ENCODE data around the gene PIK3CD. TPM values are rescaled to one million over a fixed set of nuclear protein-coding genes. Genes with fewer than 3 reads are reported as not detected.

Gene PIK3CD
- total and polyA plus RNA-seq, 10 of the 15 experiments (the other 5 are each of a cell fraction or from before 2014, with no cell fraction given), result 7.0 to 101 (median 51.1) TPM

DNA sequence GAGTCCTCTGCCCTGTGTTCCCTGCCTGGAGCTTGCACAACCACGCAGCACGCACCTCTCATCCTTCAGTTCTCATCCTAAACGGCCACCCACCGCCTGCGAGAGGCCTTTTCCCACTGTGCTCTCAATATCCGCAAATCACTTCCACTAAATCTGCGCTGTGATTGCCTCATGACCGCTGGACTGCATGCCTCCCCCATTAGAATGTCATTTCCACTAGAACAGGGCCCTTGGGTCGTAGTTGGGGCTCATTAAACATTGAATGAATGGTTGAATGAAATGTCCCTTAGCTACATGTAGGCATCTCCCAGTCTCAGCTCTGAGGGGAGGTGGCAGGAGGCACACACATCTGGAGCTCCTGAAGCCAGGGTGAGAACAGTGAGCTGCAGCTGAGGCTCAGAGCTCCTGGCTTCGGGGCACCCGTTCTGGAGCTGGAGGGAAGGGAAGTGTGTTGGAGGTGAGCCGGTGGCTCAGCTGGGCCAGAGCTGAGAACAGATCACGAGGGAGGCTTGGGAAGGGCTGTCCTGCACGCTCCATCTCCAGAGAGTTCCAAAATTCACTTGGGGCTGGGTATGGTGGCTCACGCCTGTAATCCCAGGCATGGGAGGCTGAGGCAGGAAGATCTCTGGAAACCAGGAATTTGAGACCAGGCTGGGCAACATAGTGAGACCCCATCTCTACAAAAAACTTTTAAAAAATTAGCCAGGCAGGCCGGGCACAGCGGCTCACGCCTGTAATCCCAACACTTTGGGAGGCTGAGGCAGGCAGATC, 32.4 kb upstream of the PIK3CD start:
- BruUV-seq (replicated peaks), result no TSS peak
- ATAC-seq, result no peak
- no peak for DNase-seq (ENCODE audit: low read depth, low spot score)
- no peaks in the 10 kb centered on the region for H3K36me3 ChIP-seq (ENCODE audit: control insufficient read depth in 2 of 2, insufficient read depth in 2 of 2, low read length in 1 of 2)
- no peaks in the 10 kb centered on the region for H3K79me2 ChIP-seq (ENCODE audit: control insufficient read depth, insufficient read depth, low read length)
- no peak overlapping the region for H3K27ac ChIP-seq (ENCODE audit: control insufficient read depth, insufficient read depth)
- in situ Hi-C loops (cut with MboI) (no loop called here), intact Hi-C loops (cut with micrococcal nuclease; ENCODE audit: unreplicated experiment) (no loop called here)
- ChIA-PET SMC1A (ENCODE audit: uncharacterized antibody, unreplicated experiment) (no interaction called here), POLR2A (interaction anchor here (0.5 to 1.3 kb wide), 3 partner anchors 36 to 640 kb away, joined by 3 to 9 read pairs (median 4); no protein-coding TSS in a partner anchor), CTCF (interaction anchor here (1.3 to 5.3 kb wide), 4 partner anchors 28 to 256 kb away, joined by 3 to 37 read pairs (median 20); no protein-coding TSS in a partner anchor), RAD21 (ENCODE audit: unreplicated experiment) (no interaction called here)
- H3K4me3 ChIP-seq, result no peak overlapping the region
- H3K9ac ChIP-seq (ENCODE audit: control insufficient read depth, insufficient read depth, low read length), result no peak overlapping the region
- no peak for FAIRE-seq
- 70% methylated on average over 18 of the region's 18 CpGs for WGBS (ENCODE audit: insufficient coverage, insufficient replicate concordance, low lambda C conversion rate, missing lambda C conversion rate)
- H2AFZ ChIP-seq (ENCODE audit: control insufficient read depth, low read depth, low read length), result no peak overlapping the region
- no peaks in the 10 kb centered on the region for H4K20me1 ChIP-seq (ENCODE audit: control insufficient read depth, insufficient read depth)
- H3K27me3 ChIP-seq (replicated peaks in 1 of 2; ENCODE audit: control insufficient read depth in 2 of 2, insufficient read depth in 2 of 2, low read length in 1 of 2), result no peaks in the 10 kb centered on the region
- no peak overlapping the region for H3K4me2 ChIP-seq (ENCODE audit: control insufficient read depth, insufficient read depth)
- H3K4me1 ChIP-seq (ENCODE audit: control insufficient read depth, insufficient read depth, low read length), result no peaks in the 10 kb centered on the region
- no peaks in the 10 kb centered on the region for H3K9me3 ChIP-seq (replicated peaks; ENCODE audit: control insufficient read depth, insufficient read depth, low read length)
- TF ChIP-seq SMAD5 (IDR thresholded peaks at IDR 0.05; ENCODE audit: low read depth) (no peak), MTA3 (IDR thresholded peaks at IDR 0.05; ENCODE audit: borderline replicate concordance, low read length) (no peak), PML (IDR thresholded peaks at IDR 0.05; ENCODE audit: low read length) (no peak), HDGF (IDR thresholded peaks at IDR 0.05) (no peak), ZNF274 (IDR thresholded peaks at IDR 0.05; ENCODE audit: insufficient read depth, insufficient read length) (no peak), YY1 (IDR thresholded peaks at IDR 0.05; ENCODE audit: low read depth, low read length) (no peak), STAT3 (IDR thresholded peaks at IDR 0.05; ENCODE audit: low read depth, low read length) (no peak), WRNIP1 (IDR thresholded peaks at IDR 0.05; ENCODE audit: borderline replicate concordance, low read depth, low read length) (no peak), EGR1 (IDR thresholded peaks at IDR 0.05; ENCODE audit: borderline replicate concordance in 1 of 2, low read depth in 2 of 2, low read length in 2 of 2) (no peak), FOS (IDR thresholded peaks at IDR 0.05; ENCODE audit: borderline replicate concordance, extremely low read depth, insufficient read length) (no peak), RBBP5 (conservative IDR thresholded peaks at IDR 0.05) (no peak), IRF4 (IDR thresholded peaks at IDR 0.05; ENCODE audit: low read depth, low read length) (no peak)
- TF ChIP-seq, protein P1, sequence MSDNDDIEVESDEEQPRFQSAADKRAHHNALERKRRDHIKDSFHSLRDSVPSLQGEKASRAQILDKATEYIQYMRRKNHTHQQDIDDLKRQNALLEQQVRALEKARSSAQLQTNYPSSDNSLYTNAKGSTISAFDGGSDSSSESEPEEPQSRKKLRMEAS (IDR thresholded peaks at IDR 0.05; ENCODE audit: low read depth, low read length), result no peak
- TF ChIP-seq, protein P2, sequence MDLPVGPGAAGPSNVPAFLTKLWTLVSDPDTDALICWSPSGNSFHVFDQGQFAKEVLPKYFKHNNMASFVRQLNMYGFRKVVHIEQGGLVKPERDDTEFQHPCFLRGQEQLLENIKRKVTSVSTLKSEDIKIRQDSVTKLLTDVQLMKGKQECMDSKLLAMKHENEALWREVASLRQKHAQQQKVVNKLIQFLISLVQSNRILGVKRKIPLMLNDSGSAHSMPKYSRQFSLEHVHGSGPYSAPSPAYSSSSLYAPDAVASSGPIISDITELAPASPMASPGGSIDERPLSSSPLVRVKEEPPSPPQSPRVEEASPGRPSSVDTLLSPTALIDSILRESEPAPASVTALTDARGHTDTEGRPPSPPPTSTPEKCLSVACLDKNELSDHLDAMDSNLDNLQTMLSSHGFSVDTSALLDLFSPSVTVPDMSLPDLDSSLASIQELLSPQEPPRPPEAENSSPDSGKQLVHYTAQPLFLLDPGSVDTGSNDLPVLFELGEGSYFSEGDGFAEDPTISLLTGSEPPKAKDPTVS (IDR thresholded peaks at IDR 0.05; ENCODE audit: low read depth, low read length), result no peak
- TF ChIP-seq, protein P3, sequence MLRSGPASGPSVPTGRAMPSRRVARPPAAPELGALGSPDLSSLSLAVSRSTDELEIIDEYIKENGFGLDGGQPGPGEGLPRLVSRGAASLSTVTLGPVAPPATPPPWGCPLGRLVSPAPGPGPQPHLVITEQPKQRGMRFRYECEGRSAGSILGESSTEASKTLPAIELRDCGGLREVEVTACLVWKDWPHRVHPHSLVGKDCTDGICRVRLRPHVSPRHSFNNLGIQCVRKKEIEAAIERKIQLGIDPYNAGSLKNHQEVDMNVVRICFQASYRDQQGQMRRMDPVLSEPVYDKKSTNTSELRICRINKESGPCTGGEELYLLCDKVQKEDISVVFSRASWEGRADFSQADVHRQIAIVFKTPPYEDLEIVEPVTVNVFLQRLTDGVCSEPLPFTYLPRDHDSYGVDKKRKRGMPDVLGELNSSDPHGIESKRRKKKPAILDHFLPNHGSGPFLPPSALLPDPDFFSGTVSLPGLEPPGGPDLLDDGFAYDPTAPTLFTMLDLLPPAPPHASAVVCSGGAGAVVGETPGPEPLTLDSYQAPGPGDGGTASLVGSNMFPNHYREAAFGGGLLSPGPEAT (IDR thresholded peaks at IDR 0.05; ENCODE audit: low read depth), result no peak
- TF ChIP-seq, protein P4, sequence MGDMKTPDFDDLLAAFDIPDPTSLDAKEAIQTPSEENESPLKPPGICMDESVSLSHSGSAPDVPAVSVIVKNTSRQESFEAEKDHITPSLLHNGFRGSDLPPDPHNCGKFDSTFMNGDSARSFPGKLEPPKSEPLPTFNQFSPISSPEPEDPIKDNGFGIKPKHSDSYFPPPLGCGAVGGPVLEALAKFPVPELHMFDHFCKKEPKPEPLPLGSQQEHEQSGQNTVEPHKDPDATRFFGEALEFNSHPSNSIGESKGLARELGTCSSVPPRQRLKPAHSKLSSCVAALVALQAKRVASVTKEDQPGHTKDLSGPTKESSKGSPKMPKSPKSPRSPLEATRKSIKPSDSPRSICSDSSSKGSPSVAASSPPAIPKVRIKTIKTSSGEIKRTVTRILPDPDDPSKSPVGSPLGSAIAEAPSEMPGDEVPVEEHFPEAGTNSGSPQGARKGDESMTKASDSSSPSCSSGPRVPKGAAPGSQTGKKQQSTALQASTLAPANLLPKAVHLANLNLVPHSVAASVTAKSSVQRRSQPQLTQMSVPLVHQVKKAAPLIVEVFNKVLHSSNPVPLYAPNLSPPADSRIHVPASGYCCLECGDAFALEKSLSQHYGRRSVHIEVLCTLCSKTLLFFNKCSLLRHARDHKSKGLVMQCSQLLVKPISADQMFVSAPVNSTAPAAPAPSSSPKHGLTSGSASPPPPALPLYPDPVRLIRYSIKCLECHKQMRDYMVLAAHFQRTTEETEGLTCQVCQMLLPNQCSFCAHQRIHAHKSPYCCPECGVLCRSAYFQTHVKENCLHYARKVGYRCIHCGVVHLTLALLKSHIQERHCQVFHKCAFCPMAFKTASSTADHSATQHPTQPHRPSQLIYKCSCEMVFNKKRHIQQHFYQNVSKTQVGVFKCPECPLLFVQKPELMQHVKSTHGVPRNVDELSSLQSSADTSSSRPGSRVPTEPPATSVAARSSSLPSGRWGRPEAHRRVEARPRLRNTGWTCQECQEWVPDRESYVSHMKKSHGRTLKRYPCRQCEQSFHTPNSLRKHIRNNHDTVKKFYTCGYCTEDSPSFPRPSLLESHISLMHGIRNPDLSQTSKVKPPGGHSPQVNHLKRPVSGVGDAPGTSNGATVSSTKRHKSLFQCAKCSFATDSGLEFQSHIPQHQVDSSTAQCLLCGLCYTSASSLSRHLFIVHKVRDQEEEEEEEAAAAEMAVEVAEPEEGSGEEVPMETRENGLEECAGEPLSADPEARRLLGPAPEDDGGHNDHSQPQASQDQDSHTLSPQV (IDR thresholded peaks at IDR 0.05), result no peak
